Nephron (organoid): ENCODE results near the gene NDST1.

ENCODE experiments used
- H3K27ac Mint-ChIP-seq, 3 experiments: 2 replicates each; pipeline ENCODE4 v1.8.0; 2020; ENCODE audit warnings: mixed read lengths in 3 of 3, mild to moderate bottlenecking in 2 of 3, moderate library complexity in 1 of 3
- H3K27me3 Mint-ChIP-seq: 2 replicates; pipeline ENCODE4 v1.8.0; 2021; ENCODE audit warnings: low read depth, mild to moderate bottlenecking, moderate library complexity, mixed read lengths
- H3K36me3 Mint-ChIP-seq: 2 replicates; pipeline ENCODE4 v1.8.0; 2020; ENCODE audit warnings: low read depth, mixed read lengths
- H3K4me1 Mint-ChIP-seq: 2 replicates; pipeline ENCODE4 v1.8.0; 2020; ENCODE audit warnings: mixed read lengths
- H3K4me3 Mint-ChIP-seq, 3 experiments: 2 replicates each; pipeline ENCODE4 v1.8.0; 2020; ENCODE audit warnings: mild to moderate bottlenecking in 3 of 3, mixed read lengths in 3 of 3, moderate library complexity in 2 of 3
- H3K9me3 Mint-ChIP-seq: 2 replicates; pipeline ENCODE4 v1.8.0; 2020; ENCODE audit warnings: mixed read lengths
- TF ChIP-seq, protein P1 (sequence below), 3 experiments: fragments of 200-600 bp; sonication (generic); IDR thresholded peaks; one replicate each; pipeline ENCODE4 v1.5.0; 2021; ENCODE audit warnings: antibody characterized with exemption in 3 of 3; ENCODE audit not compliant: unreplicated experiment in 3 of 3

The NDST1 gene

DNA sequence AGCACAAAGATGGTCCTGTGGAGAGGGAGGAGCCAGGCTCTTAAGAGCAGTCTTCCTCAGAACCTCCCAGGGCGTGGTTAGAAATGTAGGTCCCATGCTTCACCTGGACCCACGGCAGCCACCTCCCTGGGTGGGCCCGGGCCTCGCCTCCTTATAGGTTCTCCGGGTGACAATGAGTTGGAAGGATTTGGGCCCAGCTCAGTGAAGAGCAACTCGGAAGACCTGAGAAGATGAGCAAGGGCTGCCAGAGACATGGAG lies 26.3 kb upstream of the NDST1 start:
- H3K36me3 Mint-ChIP-seq: no peaks in the 10 kb centered on the region
- no peak overlapping the region for H3K4me3 Mint-ChIP-seq
- peak overlapping the region in 1 of 3 experiments; percentile 23 for H3K27ac Mint-ChIP-seq
- no peaks in the 10 kb centered on the region for H3K9me3 Mint-ChIP-seq
- H3K27me3 Mint-ChIP-seq: no peaks in the 10 kb centered on the region
- TF ChIP-seq, protein P1, sequence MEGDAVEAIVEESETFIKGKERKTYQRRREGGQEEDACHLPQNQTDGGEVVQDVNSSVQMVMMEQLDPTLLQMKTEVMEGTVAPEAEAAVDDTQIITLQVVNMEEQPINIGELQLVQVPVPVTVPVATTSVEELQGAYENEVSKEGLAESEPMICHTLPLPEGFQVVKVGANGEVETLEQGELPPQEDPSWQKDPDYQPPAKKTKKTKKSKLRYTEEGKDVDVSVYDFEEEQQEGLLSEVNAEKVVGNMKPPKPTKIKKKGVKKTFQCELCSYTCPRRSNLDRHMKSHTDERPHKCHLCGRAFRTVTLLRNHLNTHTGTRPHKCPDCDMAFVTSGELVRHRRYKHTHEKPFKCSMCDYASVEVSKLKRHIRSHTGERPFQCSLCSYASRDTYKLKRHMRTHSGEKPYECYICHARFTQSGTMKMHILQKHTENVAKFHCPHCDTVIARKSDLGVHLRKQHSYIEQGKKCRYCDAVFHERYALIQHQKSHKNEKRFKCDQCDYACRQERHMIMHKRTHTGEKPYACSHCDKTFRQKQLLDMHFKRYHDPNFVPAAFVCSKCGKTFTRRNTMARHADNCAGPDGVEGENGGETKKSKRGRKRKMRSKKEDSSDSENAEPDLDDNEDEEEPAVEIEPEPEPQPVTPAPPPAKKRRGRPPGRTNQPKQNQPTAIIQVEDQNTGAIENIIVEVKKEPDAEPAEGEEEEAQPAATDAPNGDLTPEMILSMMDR (IDR thresholded peaks at IDR 0.05; ENCODE audit: unreplicated experiment in 3 of 3): no peak
- no peaks in the 10 kb centered on the region for H3K4me1 Mint-ChIP-seq

DNA sequence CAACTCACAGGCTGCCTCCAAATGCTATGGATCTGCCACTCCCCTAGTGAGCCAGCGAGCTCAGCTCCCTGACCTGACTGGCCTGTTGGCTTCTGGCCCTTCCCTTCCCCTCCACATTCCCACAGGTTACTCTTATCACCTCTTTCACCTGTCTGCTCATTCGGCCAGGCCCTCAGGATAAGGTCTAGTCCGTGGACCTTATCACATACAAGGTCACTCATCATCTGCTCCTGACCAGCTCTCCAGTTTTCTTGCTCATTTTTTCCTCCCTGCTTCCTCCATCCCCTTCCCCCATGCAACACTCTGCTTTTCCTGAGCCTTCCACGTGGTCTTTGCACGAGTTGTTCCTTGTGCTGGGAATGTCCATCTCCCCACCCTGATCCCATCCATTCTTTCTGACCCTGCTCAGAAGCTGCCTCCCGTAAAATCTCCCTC lies 25.9 kb upstream of the NDST1 start:
- Mint-ChIP-seq H3K36me3 (no peaks in the 10 kb centered on the region), H3K27me3 (no peaks in the 10 kb centered on the region), H3K4me3 (peak overlapping the region in 1 of 3 experiments; percentile 1), H3K9me3 (no peaks in the 10 kb centered on the region), H3K4me1 (peaks cover 1% of the 10 kb centered on the region), H3K27ac (no peak overlapping the region)
- TF ChIP-seq, protein P1 (IDR thresholded peaks at IDR 0.05; ENCODE audit: unreplicated experiment in 3 of 3): no peak

DNA sequence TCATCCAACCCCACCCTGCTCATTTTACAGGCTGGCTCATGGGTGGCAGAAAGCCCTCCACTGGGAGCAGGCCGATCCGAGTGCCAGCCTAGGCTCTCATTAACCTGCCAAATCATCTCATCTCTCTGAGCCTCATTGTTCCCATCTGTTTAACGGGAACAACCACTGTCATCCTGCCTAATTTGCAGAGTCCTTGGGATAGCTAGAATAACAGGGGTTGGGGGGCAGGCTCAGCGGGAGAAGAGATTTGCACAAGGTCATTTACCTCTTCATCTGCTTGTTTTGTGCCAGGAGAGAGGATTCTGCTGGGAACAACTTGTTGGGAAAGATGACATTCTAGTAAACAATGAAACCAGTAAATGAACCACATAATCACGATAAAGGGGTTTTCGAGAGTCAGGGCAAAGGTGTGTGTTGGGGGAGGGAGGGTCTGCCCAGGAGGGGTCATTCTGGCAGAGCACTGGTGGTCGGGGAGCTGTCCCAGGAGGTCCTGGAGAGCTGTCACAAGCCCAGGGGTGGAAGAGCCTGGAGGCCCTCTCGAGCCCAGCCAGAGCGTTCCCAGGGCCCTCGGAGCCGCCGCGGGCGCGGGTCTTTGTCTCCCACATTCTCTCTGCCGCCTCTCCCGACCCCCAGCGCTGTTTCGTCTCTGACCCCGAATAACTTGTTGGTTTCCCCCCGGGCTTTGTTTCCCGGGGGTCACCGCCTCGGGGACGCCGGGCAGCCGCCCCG lies 22.8 kb upstream of the NDST1 start:
- peaks cover 33% of the 10 kb centered on the region for H3K4me1 Mint-ChIP-seq
- H3K27me3 Mint-ChIP-seq: no peaks in the 10 kb centered on the region
- peak overlapping the region; percentile 83 to 96 (median 90) for H3K4me3 Mint-ChIP-seq
- peak overlapping the region; percentile 80 to 98 (median 97) for H3K27ac Mint-ChIP-seq
- H3K9me3 Mint-ChIP-seq: no peaks in the 10 kb centered on the region
- TF ChIP-seq, protein P1 (IDR thresholded peaks at IDR 0.05; ENCODE audit: unreplicated experiment in 3 of 3): no peak
- H3K36me3 Mint-ChIP-seq: no peaks in the 10 kb centered on the region

DNA sequence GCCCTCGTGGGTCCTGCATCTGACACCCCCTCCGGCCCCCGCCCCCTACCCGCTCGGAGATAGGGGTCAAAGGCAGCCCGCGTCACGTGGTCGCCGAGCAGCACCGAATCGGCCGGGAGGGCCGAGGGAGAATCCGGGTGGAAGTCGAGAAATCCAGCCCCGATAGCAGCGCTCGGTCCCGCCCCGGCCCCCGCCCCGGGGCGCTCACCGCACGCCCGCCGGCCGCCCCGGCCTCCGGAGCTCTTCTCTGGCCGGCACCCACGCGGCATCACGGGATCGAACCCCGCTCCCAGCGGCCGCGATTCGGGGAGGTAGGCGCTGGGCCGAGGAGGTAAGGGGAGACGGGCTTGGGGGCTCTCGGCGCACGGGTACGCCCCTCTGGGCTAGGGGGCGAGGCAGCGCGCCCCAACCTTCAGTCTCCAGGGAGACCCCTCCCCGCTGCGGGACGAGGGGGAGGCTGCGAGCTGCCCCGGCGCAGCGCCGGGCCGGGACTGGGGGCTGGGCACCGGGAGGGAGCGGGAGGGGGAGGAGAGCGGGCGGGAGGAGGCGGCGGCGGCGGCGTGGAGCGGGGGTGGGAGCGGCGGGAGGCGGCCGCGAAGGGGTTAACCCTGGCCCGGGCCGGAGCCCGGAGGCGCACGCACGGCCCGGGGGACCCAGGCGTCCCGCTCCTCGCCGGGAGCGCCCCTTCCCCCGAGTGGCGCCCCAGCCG lies 22.1 kb upstream of the NDST1 start:
- Mint-ChIP-seq H3K4me3 (peak overlapping the region; percentile 83 to 96 (median 90)), H3K4me1 (peaks cover 40% of the 10 kb centered on the region), H3K27ac (peak overlapping the region in 1 of 3 experiments; percentile 97), H3K27me3 (no peaks in the 10 kb centered on the region), H3K9me3 (no peaks in the 10 kb centered on the region), H3K36me3 (no peaks in the 10 kb centered on the region)
- TF ChIP-seq, protein P1 (IDR thresholded peaks at IDR 0.05; ENCODE audit: unreplicated experiment in 3 of 3): no peak

DNA sequence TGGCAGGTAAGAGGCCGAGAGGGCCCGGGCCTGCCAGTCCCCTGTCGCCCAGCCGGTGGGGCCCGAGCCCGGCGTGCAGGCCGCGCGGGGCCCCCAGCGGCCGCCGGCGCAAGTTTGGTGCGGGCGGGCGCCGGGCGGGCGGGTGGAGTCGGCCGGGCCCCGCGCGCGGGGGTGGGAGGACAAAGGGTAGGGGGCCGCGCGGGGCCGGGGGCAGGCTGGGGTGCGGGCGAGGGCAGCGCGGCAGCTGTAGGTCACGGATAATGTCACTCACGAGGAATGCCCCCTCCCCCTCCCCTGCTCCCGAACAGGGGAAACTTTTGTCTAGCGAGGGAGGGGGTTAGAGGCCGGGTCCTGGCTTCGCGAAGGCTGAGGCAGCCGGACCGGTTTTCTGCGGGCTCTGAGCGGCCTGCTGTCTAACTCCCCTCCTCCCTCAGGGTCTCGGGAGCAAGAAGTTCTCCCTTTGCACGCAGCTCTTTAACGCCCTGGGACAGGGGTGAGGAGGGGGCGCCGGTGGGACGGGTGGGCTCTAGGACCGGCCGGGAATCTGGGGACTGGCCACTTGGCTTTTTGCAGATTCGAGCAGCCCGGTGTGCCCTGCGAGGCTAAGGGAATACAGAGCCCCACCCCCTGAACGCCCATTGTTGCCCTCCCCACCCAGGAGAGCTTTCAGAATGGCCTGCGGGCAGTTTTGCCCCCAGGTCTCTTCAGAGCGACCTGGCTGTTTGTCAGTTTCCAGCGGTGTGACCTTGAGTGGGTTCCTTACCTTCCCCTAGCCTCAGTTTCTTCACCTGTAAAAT lies 21.3 kb upstream of the NDST1 start:
- peak overlapping the region; percentile 86 to 92 (median 91) for H3K4me3 Mint-ChIP-seq
- no peaks in the 10 kb centered on the region for H3K9me3 Mint-ChIP-seq
- H3K4me1 Mint-ChIP-seq: peaks cover 47% of the 10 kb centered on the region
- peaks cover 4% of the 10 kb centered on the region for H3K36me3 Mint-ChIP-seq
- TF ChIP-seq, protein P1 (IDR thresholded peaks at IDR 0.05; ENCODE audit: unreplicated experiment in 3 of 3): no peak
- no peaks in the 10 kb centered on the region for H3K27me3 Mint-ChIP-seq
- H3K27ac Mint-ChIP-seq: peak overlapping the region; percentile 89 to 91 (median 89)
